Tibial nerve (tissue), 4 donors: ENCODE measurements around the gene ZNF728. TPM values are rescaled to one million over a fixed set of nuclear protein-coding genes. Genes with fewer than 3 reads are reported as not detected.
"Not testable (repeated sequence)": the region's sequence is repeated elsewhere in the genome, so short reads cannot be mapped to it uniquely, and the experiment has no call there.

ENCODE experiments used
- DNase-seq, 2 donors: peaks; one replicate each; pipeline ENCODE4 v3.0.0-alpha.2; 2019; ENCODE audit warnings: low spot score in 2 of 2
- H3K27ac ChIP-seq, 4 donors: fragments of 200-600 bp; sonication (generic) in 3 of 4; one replicate each; pipeline ENCODE4 v1.5.1; 2017 to 2019; ENCODE audit warnings: mild to moderate bottlenecking in 1 of 4
- H3K27me3 ChIP-seq, 2 donors: fragments of 200-600 bp; sonication (generic) in 1 of 2; one replicate each; pipeline versions ENCODE4 v1.5.1 to v1.6.0; 2017 to 2019
- H3K36me3 ChIP-seq, 3 donors: fragments of 200-600 bp; sonication (generic); one replicate each; pipeline ENCODE4 v1.5.1; 2018 to 2019
- H3K4me1 ChIP-seq, 4 donors: fragments of 200-600 bp; sonication (generic) in 3 of 4; one replicate each; pipeline ENCODE4 v1.5.1; 2017 to 2019
- H3K4me3 ChIP-seq, 4 donors: fragments of 200-600 bp; sonication (generic) in 3 of 4; one replicate each; pipeline ENCODE4 v1.5.1; 2017 to 2019; ENCODE audit warnings: mild to moderate bottlenecking in 1 of 4, moderate library complexity in 1 of 4
- H3K9me3 ChIP-seq, 4 donors: fragments of 200-600 bp; sonication (generic) in 3 of 4; one replicate each; pipeline ENCODE4 v1.5.1; 2017 to 2019
- EP300 ChIP-seq, 2 donors: sonication (generic); formaldehyde crosslinking; IDR thresholded peaks; one replicate each; pipeline ENCODE4 v1.6.1; 2017; ENCODE audit warnings: antibody characterized with exemption in 2 of 2, mild to moderate bottlenecking in 1 of 2
- POLR2A ChIP-seq, 2 donors: fragments of 450-650 bp; IDR thresholded peaks; one replicate each; pipeline ENCODE4 v1.6.1; 2017; ENCODE audit warnings: antibody characterized with exemption in 2 of 2, mild to moderate bottlenecking in 2 of 2, moderate library complexity in 2 of 2
- WGBS, 2 donors: methylation state at CpG; one replicate each; pipeline ENCODE4 v1.1.5; 2018; 5-methylcytosine and 5-hydroxymethylcytosine counted together
- total RNA-seq, 4 donors: library from RNA; depleted of rRNA; stranded (reverse); fragments of >200 nt; gene quantifications; one replicate each; pipeline ENCODE4 v1.1.0, GENCODE V29; 2016
- TF ChIP-seq, protein P1 (sequence below), 5 experiments: fragments of 200-600 bp in 3 of 5; fragments of 450-650 bp in 2 of 5; sonication (generic) in 3 of 5; IDR thresholded peaks; one replicate each; pipeline ENCODE4 v1.5.1; 2016 to 2019; ENCODE audit warnings: antibody characterized with exemption in 5 of 5, mild to moderate bottlenecking in 3 of 5, moderate library complexity in 2 of 5

ZNF728 gene
- total RNA-seq, 4 donors from 2014 or later = 0.59 to 4.4 (median 1.1) TPM

DNA sequence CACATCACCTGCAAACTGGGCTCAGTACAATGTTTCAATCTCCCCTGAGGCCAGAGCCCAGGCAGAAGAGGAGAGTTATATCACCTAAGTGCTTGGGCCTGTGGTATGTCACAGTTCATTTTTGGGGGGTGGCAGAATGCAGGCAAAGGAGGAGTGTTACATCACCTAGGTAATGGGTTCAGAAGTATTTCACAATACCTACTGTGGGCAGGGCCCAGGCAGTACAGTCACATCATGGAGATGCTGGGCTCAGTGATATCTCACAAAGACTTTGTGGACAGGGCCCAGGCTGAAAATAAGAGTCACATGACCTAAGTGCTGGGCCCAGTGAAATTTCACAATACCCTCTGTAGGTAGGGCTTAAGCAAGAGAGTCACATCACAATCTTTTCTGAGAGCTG lies 12.7 kb upstream of the ZNF728 start:
- Histone ChIP-seq H3K27me3 (no peaks in the 10 kb centered on the region), H3K4me3 (no peak overlapping the region), H3K27ac (no peak overlapping the region), H3K36me3 (no peaks in the 10 kb centered on the region), H3K9me3 (peaks cover 0 to 37% (median 0%) of the 10 kb centered on the region in 4 donors), H3K4me1 (no peaks in the 10 kb centered on the region)
- no peak for DNase-seq
- TF ChIP-seq POLR2A (IDR thresholded peaks at IDR 0.05) (no peak), EP300 (IDR thresholded peaks at IDR 0.05) (no peak)
- TF ChIP-seq, protein P1, sequence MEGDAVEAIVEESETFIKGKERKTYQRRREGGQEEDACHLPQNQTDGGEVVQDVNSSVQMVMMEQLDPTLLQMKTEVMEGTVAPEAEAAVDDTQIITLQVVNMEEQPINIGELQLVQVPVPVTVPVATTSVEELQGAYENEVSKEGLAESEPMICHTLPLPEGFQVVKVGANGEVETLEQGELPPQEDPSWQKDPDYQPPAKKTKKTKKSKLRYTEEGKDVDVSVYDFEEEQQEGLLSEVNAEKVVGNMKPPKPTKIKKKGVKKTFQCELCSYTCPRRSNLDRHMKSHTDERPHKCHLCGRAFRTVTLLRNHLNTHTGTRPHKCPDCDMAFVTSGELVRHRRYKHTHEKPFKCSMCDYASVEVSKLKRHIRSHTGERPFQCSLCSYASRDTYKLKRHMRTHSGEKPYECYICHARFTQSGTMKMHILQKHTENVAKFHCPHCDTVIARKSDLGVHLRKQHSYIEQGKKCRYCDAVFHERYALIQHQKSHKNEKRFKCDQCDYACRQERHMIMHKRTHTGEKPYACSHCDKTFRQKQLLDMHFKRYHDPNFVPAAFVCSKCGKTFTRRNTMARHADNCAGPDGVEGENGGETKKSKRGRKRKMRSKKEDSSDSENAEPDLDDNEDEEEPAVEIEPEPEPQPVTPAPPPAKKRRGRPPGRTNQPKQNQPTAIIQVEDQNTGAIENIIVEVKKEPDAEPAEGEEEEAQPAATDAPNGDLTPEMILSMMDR (IDR thresholded peaks at IDR 0.05) = no peak

DNA sequence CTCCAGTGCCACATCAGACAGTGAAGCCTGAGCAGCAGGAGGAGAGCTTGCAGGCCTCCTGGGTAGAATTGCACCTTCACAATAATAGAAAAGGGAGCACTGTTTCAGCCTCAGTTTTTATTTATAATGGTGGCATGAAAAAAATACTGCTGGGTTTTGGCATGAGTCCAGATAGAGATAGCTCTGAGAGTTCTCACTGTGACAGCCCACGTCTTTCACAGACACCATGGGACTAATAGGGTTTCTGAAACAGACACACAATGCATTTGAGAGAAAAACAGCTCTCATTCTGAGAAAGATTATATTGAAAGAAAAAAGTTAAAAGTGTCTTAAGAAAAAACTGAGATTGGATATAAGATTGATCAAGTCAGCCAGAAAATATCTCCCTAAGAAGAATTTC lies 8.0 kb downstream of the ZNF728 start:
- WGBS, 2 donors = 45 to 64% methylated on average over 1 of the region's 1 CpG
- not testable (repeated sequence) for H3K4me1 ChIP-seq, H3K27ac ChIP-seq, H3K4me3 ChIP-seq, H3K36me3 ChIP-seq, DNase-seq, H3K27me3 ChIP-seq
- peaks cover 0 to 30% (median under 1%) of the 10 kb centered on the region in 4 donors for H3K9me3 ChIP-seq

DNA sequence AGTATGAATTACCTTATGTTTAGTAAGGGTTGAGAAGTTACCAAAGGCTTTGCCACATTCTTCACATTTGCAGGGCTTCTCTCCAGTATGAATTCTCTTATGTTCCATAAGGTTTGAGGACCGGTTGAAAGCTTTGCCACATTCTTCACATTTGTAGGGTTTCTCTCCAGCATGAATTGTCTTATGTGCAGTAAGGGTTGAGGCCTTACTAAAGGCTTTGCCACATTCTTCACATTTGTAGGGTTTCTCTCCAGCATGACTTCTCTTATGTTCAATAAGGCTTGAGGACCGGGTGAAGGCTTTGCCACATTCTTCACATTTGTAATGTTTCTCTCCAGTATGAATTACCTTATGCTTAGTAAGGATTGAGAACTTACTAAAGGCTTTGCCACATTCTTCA lies 26.7 kb downstream of the ZNF728 start:
- 89 to 96% methylated on average over 2 of the region's 2 CpGs for WGBS, 2 donors
- H3K9me3 ChIP-seq = peaks cover 0 to 81% (median 29%) of the 10 kb centered on the region in 4 donors
- H3K36me3 ChIP-seq = peaks cover 0 to 18% (median 0%) of the 10 kb centered on the region in 3 donors

DNA sequence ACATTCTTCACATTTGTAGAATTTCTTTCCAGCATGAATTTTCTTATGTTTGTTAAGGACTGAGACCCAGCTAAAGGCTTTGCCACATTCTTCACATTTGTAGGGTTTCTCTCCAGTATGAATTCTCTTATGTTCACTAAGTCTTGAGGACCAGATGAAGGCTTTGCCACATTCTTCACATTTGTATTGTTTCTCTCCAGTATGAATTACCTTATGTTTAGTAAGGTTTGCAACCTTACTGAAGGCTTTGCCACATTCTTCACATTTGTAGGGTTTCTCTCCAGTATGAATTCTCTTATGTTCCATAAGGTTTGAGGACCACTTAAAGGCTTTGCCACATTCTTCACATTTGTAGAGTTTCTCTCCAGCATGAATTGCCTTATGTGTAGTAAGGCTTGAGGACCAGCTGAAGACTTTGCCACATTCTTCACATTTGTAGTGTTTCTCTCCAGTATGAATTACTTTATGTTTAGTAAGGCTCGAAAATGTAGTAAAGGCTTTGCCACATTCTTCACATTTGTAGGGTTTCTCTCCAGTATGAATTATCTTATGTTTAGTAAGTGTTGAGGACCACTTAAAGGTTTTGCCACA lies 27.3 kb downstream of the ZNF728 start:
- WGBS, 2 donors = 55 to 69% methylated on average over 1 of the region's 1 CpG
- H3K4me3 ChIP-seq = not testable (repeated sequence)
- H3K9me3 ChIP-seq = peaks cover 0 to 80% (median 29%) of the 10 kb centered on the region in 4 donors

More for the DNA sequence above, 26.7 kb downstream of the ZNF728 start:
- no peaks in the 10 kb centered on the region for H3K27me3 ChIP-seq
- H3K27ac ChIP-seq = no peak overlapping the region
- no peaks in the 10 kb centered on the region for H3K4me1 ChIP-seq
- H3K4me3 ChIP-seq = no peak overlapping the region
- TF ChIP-seq EP300 (IDR thresholded peaks at IDR 0.05) = no peak
- no peak for DNase-seq

DNA sequence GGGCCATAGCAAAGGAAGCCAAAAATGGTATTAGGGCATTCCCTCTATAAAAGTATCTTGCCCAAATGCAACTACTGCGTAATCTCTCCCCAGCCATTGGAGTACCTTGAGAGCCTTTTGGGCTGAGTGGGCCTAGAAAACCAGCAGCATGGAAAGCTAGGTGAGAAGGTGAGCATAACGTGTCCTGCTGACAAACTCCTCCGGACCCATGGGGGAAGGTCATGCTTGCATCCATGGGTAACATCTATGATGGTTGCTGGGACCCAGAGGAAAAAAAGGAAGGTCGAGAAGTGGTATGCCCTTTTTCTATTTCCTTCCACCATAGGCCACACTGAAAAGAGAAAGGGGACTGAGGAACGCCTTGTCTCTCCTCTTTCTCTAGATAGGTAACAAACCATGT lies 57.4 kb downstream of the ZNF728 start:
- H3K36me3 ChIP-seq = no peaks in the 10 kb centered on the region
- H3K4me3 ChIP-seq = no peak overlapping the region
- no peak overlapping the region for H3K27ac ChIP-seq
- WGBS, 2 donors = 58 to 62% methylated on average over 5 of the region's 5 CpGs
- H3K4me1 ChIP-seq = no peaks in the 10 kb centered on the region
- H3K9me3 ChIP-seq = peaks cover 0 to 61% (median 7%) of the 10 kb centered on the region in 4 donors
- TF ChIP-seq, protein P1 (IDR thresholded peaks at IDR 0.05) = no peak
- TF ChIP-seq EP300 (IDR thresholded peaks at IDR 0.05) (no peak), POLR2A (IDR thresholded peaks at IDR 0.05) (no peak)
- no peaks in the 10 kb centered on the region for H3K27me3 ChIP-seq
- no peak for DNase-seq

More for the DNA sequence above, 27.3 kb downstream of the ZNF728 start:
- not testable (repeated sequence) for DNase-seq, H3K4me1 ChIP-seq, H3K27me3 ChIP-seq, H3K27ac ChIP-seq
- peaks cover 0 to 18% (median 0%) of the 10 kb centered on the region in 3 donors for H3K36me3 ChIP-seq

DNA sequence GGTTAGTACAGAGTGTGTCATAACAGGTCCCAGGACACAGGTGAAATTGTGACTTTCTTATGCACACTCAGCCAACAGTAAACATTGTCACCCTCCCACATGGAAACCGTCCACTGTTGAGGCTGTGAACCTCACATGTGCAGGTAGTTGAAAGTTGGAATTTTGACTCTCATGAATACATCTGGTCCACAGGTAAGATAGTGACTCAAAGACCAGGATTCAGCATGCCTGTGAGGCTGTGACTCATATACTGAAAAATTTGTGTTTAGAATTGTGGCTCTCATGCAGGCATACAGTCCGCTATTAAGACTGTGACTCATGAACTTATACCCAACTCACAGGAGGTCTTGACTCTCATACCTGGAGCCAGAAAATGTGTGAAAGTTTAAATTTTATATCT lies 67.8 kb downstream of the ZNF728 start:
- no peaks in the 10 kb centered on the region for H3K4me1 ChIP-seq
- peaks cover 0 to 3% (median 0%) of the 10 kb centered on the region in 4 donors for H3K9me3 ChIP-seq
- no peaks in the 10 kb centered on the region for H3K27me3 ChIP-seq
- WGBS, 2 donors = 91 to 94% methylated on average over 2 of the region's 2 CpGs
- no peak overlapping the region for H3K4me3 ChIP-seq
- TF ChIP-seq POLR2A (IDR thresholded peaks at IDR 0.05) (no peak), EP300 (IDR thresholded peaks at IDR 0.05) (no peak)
- TF ChIP-seq, protein P1 (IDR thresholded peaks at IDR 0.05) = no peak
- no peak for DNase-seq
- H3K36me3 ChIP-seq = no peaks in the 10 kb centered on the region
- H3K27ac ChIP-seq = no peak overlapping the region

DNA sequence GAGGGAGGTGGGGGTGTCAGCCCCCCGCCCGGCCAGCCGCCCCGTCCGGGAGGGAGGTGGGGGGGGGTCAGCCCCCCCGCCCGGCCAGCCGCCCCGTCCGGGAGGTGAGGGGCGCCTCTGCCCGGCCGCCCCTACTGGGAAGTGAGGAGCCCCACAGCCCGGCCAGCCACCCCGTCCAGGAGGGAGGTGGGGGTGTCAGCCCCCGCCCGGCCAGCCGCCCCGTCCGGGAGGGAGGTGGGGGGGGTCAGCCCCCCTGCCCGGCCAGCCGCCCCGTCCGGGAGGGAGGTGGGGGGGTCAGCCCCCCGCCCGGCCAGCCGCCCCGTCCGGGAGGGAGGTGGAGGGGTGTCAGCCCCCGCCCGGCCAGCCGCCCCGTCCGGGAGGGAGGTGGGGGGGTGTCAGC lies 75.4 kb downstream of the ZNF728 start:
- not testable (repeated sequence) for DNase-seq, H3K27me3 ChIP-seq, H3K27ac ChIP-seq, H3K4me1 ChIP-seq, H3K4me3 ChIP-seq, H3K36me3 ChIP-seq
- no CpG with 5 or more reads among the region's 34 CpGs for WGBS, 2 donors
- H3K9me3 ChIP-seq = peaks cover 0 to 16% (median 0%) of the 10 kb centered on the region in 4 donors

DNA sequence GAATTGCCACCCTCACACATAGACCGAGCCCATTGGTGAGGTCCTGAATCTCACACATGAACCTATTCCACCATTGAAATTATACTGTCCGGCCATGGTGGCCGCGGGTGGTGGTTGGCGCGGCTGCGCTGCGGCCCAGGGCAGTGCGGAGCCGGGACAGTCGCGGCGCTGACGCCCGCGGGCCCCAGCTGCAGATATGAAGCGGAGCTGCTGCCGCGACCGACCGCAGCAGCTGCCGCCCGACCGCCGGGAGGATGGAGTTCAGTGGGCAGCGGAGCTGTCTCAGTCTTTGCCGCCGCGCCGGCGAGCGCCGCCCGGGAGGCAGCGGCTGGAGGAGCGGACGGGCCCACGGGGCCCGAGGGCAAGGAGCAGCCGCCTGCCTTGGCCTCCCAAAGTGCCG lies 77.8 kb downstream of the ZNF728 start:
- H3K27ac ChIP-seq, H3K36me3 ChIP-seq, DNase-seq, H3K4me1 ChIP-seq, H3K27me3 ChIP-seq, H3K4me3 ChIP-seq: not testable (repeated sequence)
- whole genome bisulfite sequencing, 2 donors = 94 to 95% methylated on average over 4 to 37 of the region's 41 CpGs
- peaks cover 0 to 16% (median 0%) of the 10 kb centered on the region in 4 donors for H3K9me3 ChIP-seq
